ENCODE data around the gene GLOD5. TPM values are rescaled to one million over a fixed set of nuclear protein-coding genes. Genes with fewer than 3 reads are reported as not detected.
A peak's percentile ranks its signal among the peaks of the same experiment; 100 is the strongest.

GLOD5 gene
- total RNA-seq, 1 donor from 2014 or later = not detected

DNA sequence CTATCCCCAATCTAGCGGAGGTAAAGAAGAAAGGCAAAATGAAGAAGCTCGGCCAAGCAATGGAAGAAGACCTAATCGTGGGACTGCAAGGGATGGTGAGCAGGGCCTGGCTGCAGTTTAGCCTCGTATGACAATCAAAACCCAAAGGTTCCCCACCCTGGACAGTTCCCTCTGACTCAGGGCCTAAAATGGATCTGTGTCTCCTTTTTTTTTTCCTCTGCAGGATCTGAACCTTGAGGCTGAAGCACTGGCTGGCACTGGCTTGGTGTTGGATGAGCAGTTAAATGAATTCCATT, 41.3 kb downstream of the GLOD5 start:
- Histone ChIP-seq H3K27me3 (no peaks in the 10 kb centered on the region), H3K4me3 (peak overlapping the region; percentile 61), H3K9me3 (ENCODE audit: low read depth) (no peaks in the 10 kb centered on the region), H3K36me3 (no peaks in the 10 kb centered on the region), H3K4me1 (no peaks in the 10 kb centered on the region), H3K79me2 (ENCODE audit: low read depth) (peaks cover 6% of the 10 kb centered on the region), H3K9ac (peak overlapping the region; percentile 64), H2AFZ (replicated peaks) (no peak overlapping the region), H3F3A (ENCODE audit: low read depth) (peaks cover 17% of the 10 kb centered on the region), H3K4me2 (peak overlapping the region; percentile 95), H3K27ac (peak overlapping the region; percentile 76), H4K20me1 (ENCODE audit: low read depth) (no peaks in the 10 kb centered on the region)
- Mint-ChIP-seq H3K4me3 (peak overlapping the region; percentile 92), H3K36me3 (no peaks in the 10 kb centered on the region), H3K4me1 (peaks cover 5% of the 10 kb centered on the region), H3K27ac (peak overlapping the region; percentile 94), H3K9me3 (peaks cover 7% of the 10 kb centered on the region), H3K27me3 (ENCODE audit: insufficient read depth, low read depth) (peaks cover 5% of the 10 kb centered on the region)
- DNase-seq (ENCODE audit: low spot score) = peak; percentile 12
- TF ChIP-seq EZH2 (IDR thresholded peaks at IDR 0.05) = no peak
- no peak for TF ChIP-seq EZH2phosphoT487 (IDR thresholded peaks at IDR 0.05)
- TF ChIP-seq CTCF (IDR thresholded peaks at IDR 0.05) = no peak

GRCh38 chrX:48806081-48806480, 44.5 kb downstream of the GLOD5 start:
- TF ChIP-seq EZH2 (IDR thresholded peaks at IDR 0.05) (no peak), EZH2phosphoT487 (IDR thresholded peaks at IDR 0.05) (no peak), CTCF (IDR thresholded peaks at IDR 0.05) (no peak)
- H3K9me3 Mint-ChIP-seq = peaks cover 5% of the 10 kb centered on the region

GRCh38 chrX:48813644-48814043, 52.1 kb downstream of the GLOD5 start:
- TF ChIP-seq CTCF (IDR thresholded peaks at IDR 0.05) (no peak), EZH2phosphoT487 (IDR thresholded peaks at IDR 0.05) (no peak), EZH2 (IDR thresholded peaks at IDR 0.05) (no peak)
- Histone ChIP-seq H3K27ac (no peak overlapping the region), H3K36me3 (no peaks in the 10 kb centered on the region), H3K9ac (no peak overlapping the region), H3K27me3 (no peaks in the 10 kb centered on the region), H4K20me1 (ENCODE audit: low read depth) (no peaks in the 10 kb centered on the region), H3K4me3 (no peak overlapping the region), H3K79me2 (ENCODE audit: low read depth) (no peaks in the 10 kb centered on the region), H3K4me2 (no peak overlapping the region), H2AFZ (replicated peaks) (no peak overlapping the region), H3K9me3 (ENCODE audit: low read depth) (no peaks in the 10 kb centered on the region), H3K4me1 (no peaks in the 10 kb centered on the region), H3F3A (ENCODE audit: low read depth) (no peaks in the 10 kb centered on the region)
- DNase-seq (ENCODE audit: low spot score) = no peak
- H3K36me3 Mint-ChIP-seq = peaks cover 3% of the 10 kb centered on the region
- H3K27me3 Mint-ChIP-seq (ENCODE audit: insufficient read depth, low read depth) = peaks cover 4% of the 10 kb centered on the region
- H3K27ac Mint-ChIP-seq = no peak overlapping the region
- H3K9me3 Mint-ChIP-seq = peaks cover 3% of the 10 kb centered on the region
- H3K4me3 Mint-ChIP-seq = no peak overlapping the region
- no peaks in the 10 kb centered on the region for H3K4me1 Mint-ChIP-seq

More at GRCh38 chrX:48806081-48806480, 44.5 kb downstream of the GLOD5 start:
- Histone ChIP-seq H3K9ac (no peak overlapping the region), H2AFZ (replicated peaks) (no peak overlapping the region), H3K4me2 (no peak overlapping the region), H3K27me3 (no peaks in the 10 kb centered on the region), H3K9me3 (ENCODE audit: low read depth) (no peaks in the 10 kb centered on the region), H3K36me3 (no peaks in the 10 kb centered on the region), H3K4me3 (no peak overlapping the region), H3K27ac (no peak overlapping the region), H3F3A (ENCODE audit: low read depth) (peaks cover 14% of the 10 kb centered on the region), H3K79me2 (ENCODE audit: low read depth) (peaks cover 6% of the 10 kb centered on the region), H3K4me1 (no peaks in the 10 kb centered on the region), H4K20me1 (ENCODE audit: low read depth) (no peaks in the 10 kb centered on the region)
- Mint-ChIP-seq H3K27ac (no peak overlapping the region), H3K36me3 (no peaks in the 10 kb centered on the region), H3K4me3 (no peak overlapping the region), H3K4me1 (peaks cover 5% of the 10 kb centered on the region), H3K27me3 (ENCODE audit: insufficient read depth, low read depth) (no peaks in the 10 kb centered on the region)
- DNase-seq (ENCODE audit: low spot score) = no peak

Measured in neural progenitor cell (in vitro differentiated cells).